ENCODE measurements around the gene MIGA2. TPM values are rescaled to one million over a fixed set of nuclear protein-coding genes. Genes with fewer than 3 reads are reported as not detected.

MIGA2 gene
- total RNA-seq, 2 experiments from 2014 or later: 53.2 to 56.9 TPM

DNA sequence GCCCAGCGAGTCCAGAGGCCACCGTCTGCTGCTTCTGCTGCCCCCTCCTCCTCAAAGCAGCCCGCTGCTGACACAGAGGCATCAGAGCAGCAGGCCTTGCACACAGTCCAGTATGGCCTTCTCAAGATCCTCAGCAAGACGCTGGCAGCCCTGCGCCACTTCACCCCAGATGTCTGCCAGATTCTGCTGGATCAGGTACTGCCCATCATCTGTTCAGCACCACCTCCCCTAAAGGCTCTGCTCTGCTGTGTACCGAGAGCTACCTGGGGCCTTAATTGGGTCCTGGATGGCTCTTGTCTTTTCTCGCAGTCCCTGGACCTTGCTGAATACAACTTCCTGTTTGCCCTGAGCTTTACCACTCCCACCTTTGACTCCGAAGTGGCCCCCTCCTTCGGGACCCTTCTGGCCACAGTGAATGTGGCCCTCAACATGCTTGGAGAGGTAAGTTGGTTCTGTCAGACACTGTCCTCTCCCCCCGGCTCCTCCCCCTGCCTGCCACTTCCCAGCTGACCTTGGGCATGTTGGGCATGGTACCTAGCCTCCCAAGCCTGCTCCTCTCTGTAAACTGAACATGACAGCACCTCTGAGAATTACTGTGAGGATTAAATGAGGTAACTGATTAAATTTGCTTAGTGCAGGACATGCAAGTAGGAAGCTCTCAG, 31.0 kb upstream of the MIGA2 start:
- Histone ChIP-seq H3K4me1 (ENCODE audit: insufficient read depth, low read length) (peaks cover 4% of the 10 kb centered on the region), H3K36me3 (ENCODE audit: insufficient read depth, low read length) (peaks cover 76% of the 10 kb centered on the region), H3K9me3 (ENCODE audit: control insufficient read depth in 1 of 2, insufficient read depth in 1 of 2, low read length in 2 of 2) (no peaks in the 10 kb centered on the region), H3K27me3 (ENCODE audit: control insufficient read depth in 1 of 2, insufficient read depth in 2 of 2, low read length in 2 of 2) (no peaks in the 10 kb centered on the region), H3K27ac (ENCODE audit: low read depth in 1 of 2, low read length in 2 of 2) (no peak overlapping the region), H3K4me3 (ENCODE audit: low read length) (no peak overlapping the region)
- H3K9me3 Mint-ChIP-seq: no peaks in the 10 kb centered on the region
- H3K27ac Mint-ChIP-seq: no peak overlapping the region
- peaks cover 62% of the 10 kb centered on the region for H3K36me3 Mint-ChIP-seq (ENCODE audit: low read depth)
- H3K27me3 Mint-ChIP-seq: no peaks in the 10 kb centered on the region
- ATAC-seq (ENCODE audit: poor library complexity): no peak
- TF ChIP-seq, protein P1, sequence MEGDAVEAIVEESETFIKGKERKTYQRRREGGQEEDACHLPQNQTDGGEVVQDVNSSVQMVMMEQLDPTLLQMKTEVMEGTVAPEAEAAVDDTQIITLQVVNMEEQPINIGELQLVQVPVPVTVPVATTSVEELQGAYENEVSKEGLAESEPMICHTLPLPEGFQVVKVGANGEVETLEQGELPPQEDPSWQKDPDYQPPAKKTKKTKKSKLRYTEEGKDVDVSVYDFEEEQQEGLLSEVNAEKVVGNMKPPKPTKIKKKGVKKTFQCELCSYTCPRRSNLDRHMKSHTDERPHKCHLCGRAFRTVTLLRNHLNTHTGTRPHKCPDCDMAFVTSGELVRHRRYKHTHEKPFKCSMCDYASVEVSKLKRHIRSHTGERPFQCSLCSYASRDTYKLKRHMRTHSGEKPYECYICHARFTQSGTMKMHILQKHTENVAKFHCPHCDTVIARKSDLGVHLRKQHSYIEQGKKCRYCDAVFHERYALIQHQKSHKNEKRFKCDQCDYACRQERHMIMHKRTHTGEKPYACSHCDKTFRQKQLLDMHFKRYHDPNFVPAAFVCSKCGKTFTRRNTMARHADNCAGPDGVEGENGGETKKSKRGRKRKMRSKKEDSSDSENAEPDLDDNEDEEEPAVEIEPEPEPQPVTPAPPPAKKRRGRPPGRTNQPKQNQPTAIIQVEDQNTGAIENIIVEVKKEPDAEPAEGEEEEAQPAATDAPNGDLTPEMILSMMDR (IDR thresholded peaks at IDR 0.05): no peak
- H3K4me1 Mint-ChIP-seq (ENCODE audit: low read depth): no peaks in the 10 kb centered on the region
- no peak for DNase-seq
- ChIA-PET POLR2A (no interaction called here), CTCF (interaction anchor here (0.6 kb wide), 1 partner anchor 31 kb away, joined by 3 read pairs; no protein-coding TSS in a partner anchor)
- intact Hi-C loops (cut with DNase I, micrococcal nuclease): no loop called here
- no peak overlapping the region for H3K4me3 Mint-ChIP-seq

DNA sequence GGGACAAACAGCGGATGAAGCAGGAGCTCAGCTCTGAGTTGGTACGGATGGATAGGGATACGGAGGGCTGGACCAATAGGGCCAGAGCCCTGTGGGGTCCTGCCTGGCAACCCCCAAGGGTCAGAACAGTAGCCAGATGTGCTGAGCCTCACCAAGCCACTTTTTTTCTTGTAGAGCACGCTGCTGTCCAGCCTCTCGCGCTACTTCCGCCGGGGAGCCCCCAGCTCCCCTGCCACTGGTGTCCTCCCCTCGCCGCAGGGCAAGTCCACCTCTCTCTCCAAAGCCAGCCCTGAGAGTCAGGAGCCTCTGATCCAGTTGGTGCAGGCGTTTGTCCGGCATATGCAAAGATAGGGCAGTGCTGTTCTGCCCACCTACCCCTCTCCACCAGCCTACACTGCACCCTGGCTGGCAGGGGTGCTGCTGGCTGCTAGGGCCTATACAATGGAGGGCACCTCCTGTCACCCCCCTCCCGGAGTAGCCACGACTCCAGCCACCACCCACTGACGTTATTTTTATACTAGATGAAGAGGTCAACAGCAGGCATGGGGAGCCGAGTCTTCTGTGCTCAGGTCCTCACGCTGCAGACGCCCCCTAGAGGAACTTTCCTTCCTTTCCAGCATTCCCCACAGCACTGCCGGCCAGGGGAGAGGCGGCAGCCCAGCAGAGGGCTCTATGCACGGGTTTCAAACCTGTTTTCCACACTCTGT, 29.9 kb upstream of the MIGA2 start:
- ATAC-seq (ENCODE audit: poor library complexity): peak; percentile 84
- ChIA-PET CTCF (no interaction called here), POLR2A (interaction anchor here (0.6 kb wide), 1 partner anchor 1618 kb away, joined by 4 read pairs; no protein-coding TSS in a partner anchor)
- DNase-seq: peak in 13 of 14 experiments; percentile 17 to 74 (median 43)
- Histone ChIP-seq H3K27ac (ENCODE audit: low read depth in 1 of 2, low read length in 2 of 2) (no peak overlapping the region), H3K9me3 (ENCODE audit: control insufficient read depth in 1 of 2, insufficient read depth in 1 of 2, low read length in 2 of 2) (no peaks in the 10 kb centered on the region), H3K27me3 (ENCODE audit: control insufficient read depth in 1 of 2, insufficient read depth in 2 of 2, low read length in 2 of 2) (no peaks in the 10 kb centered on the region), H3K4me3 (ENCODE audit: low read length) (no peak overlapping the region), H3K4me1 (ENCODE audit: insufficient read depth, low read length) (peaks cover 4% of the 10 kb centered on the region), H3K36me3 (ENCODE audit: insufficient read depth, low read length) (peaks cover 79% of the 10 kb centered on the region)
- Mint-ChIP-seq H3K9me3 (no peaks in the 10 kb centered on the region), H3K36me3 (ENCODE audit: low read depth) (peaks cover 59% of the 10 kb centered on the region), H3K4me3 (no peak overlapping the region), H3K4me1 (ENCODE audit: low read depth) (no peaks in the 10 kb centered on the region), H3K27ac (peak overlapping the region; percentile 31), H3K27me3 (no peaks in the 10 kb centered on the region)
- intact Hi-C loops (cut with DNase I, micrococcal nuclease): no loop called here
- TF ChIP-seq, protein P1 (IDR thresholded peaks at IDR 0.05): peak; percentile 77

GRCh38 chr9:129007035-129007765, 29.2 kb upstream of the MIGA2 start:
- Mint-ChIP-seq H3K27ac (peak overlapping the region; percentile 31), H3K4me1 (ENCODE audit: low read depth) (no peaks in the 10 kb centered on the region), H3K27me3 (no peaks in the 10 kb centered on the region), H3K4me3 (no peak overlapping the region), H3K36me3 (ENCODE audit: low read depth) (peaks cover 59% of the 10 kb centered on the region), H3K9me3 (no peaks in the 10 kb centered on the region)
- Histone ChIP-seq H3K27ac (ENCODE audit: low read depth in 1 of 2, low read length in 2 of 2) (no peak overlapping the region), H3K36me3 (ENCODE audit: insufficient read depth, low read length) (peaks cover 78% of the 10 kb centered on the region), H3K27me3 (ENCODE audit: control insufficient read depth in 1 of 2, insufficient read depth in 2 of 2, low read length in 2 of 2) (no peaks in the 10 kb centered on the region), H3K4me1 (ENCODE audit: insufficient read depth, low read length) (peaks cover 4% of the 10 kb centered on the region), H3K4me3 (ENCODE audit: low read length) (no peak overlapping the region), H3K9me3 (ENCODE audit: control insufficient read depth in 1 of 2, insufficient read depth in 1 of 2, low read length in 2 of 2) (no peaks in the 10 kb centered on the region)
- intact Hi-C loops (cut with DNase I, micrococcal nuclease): no loop called here
- TF ChIP-seq, protein P1 (IDR thresholded peaks at IDR 0.05): no peak
- ChIA-PET POLR2A (interaction anchor here (0.6 kb wide), 1 partner anchor 1619 kb away, joined by 4 read pairs; no protein-coding TSS in a partner anchor), CTCF (interaction anchor here (0.5 kb wide), 1 partner anchor 164 kb away, joined by 3 read pairs; no protein-coding TSS in a partner anchor)
- DNase-seq (no peak), ATAC-seq (ENCODE audit: poor library complexity) (no peak)
